H1 (cell line): Measurements from ENCODE around the gene ASPA. TPM values are rescaled to one million over a fixed set of nuclear protein-coding genes. Genes with fewer than 3 reads are reported as not detected.

ENCODE experiments used
- CTCF ChIA-PET: fragments of 300-600 bp; sonication (Branson Sonifier 250); formaldehyde crosslinking; loops from one replicate; lab custom pipeline; 2021; ENCODE audit not compliant: partially characterized antibody; lab: Charles Lee
- POLR2A ChIA-PET: fragments of 300-600 bp; sonication (Branson Sonifier 250); formaldehyde crosslinking; loops from one replicate; lab custom pipeline; 2021; ENCODE audit warnings: inconsistent platforms; ENCODE audit not compliant: partially characterized antibody; lab: Charles Lee
- DNase-seq, 2 experiments: peaks; one replicate each; pipeline versions ENCODE4 v3.0.0 to v3.0.0-alpha.2; 2010 to 2022; ENCODE audit warnings: low spot score in 2 of 2, low read depth in 1 of 2, mixed read lengths in 1 of 2
- FAIRE-seq: peaks from 2 replicates; lab custom pipeline; 2011; peaks lifted over from hg19 to GRCh38; lab: Jason Lieb, UNC
- H2AFZ ChIP-seq: 2 replicates; pipeline ENCODE4 v1.8.1; 2012; ENCODE audit warnings: low read length, inconsistent platforms
- H2AK5ac ChIP-seq: 2 replicates; pipeline ENCODE4 v1.6.1; 2013; ENCODE audit warnings: low read depth, low read length
- H2BK120ac ChIP-seq: replicated peaks from 2 replicates; pipeline ENCODE3; 2013; ENCODE audit warnings: low read depth, low read length, inconsistent platforms
- H2BK12ac ChIP-seq: 2 replicates; pipeline ENCODE4 v1.6.1; 2013; ENCODE audit warnings: low read depth, low read length
- H2BK15ac ChIP-seq: 2 replicates; pipeline ENCODE4 v1.6.1; 2013; ENCODE audit warnings: low read length
- H2BK20ac ChIP-seq: 2 replicates; pipeline ENCODE4 v1.6.1; 2013; ENCODE audit warnings: low read length
- H2BK5ac ChIP-seq: 2 replicates; pipeline ENCODE4 v1.6.1; 2013; ENCODE audit warnings: low read depth, low read length
- H3K14ac ChIP-seq: 2 replicates; pipeline ENCODE4 v1.6.1; 2013; ENCODE audit warnings: inconsistent platforms; ENCODE audit not compliant: insufficient read length
- H3K18ac ChIP-seq: 2 replicates; pipeline ENCODE4 v1.6.1; 2013; ENCODE audit warnings: low read length; ENCODE audit errors: extremely low read depth
- H3K23ac ChIP-seq: 2 replicates; pipeline ENCODE4 v1.6.1; 2013; ENCODE audit warnings: inconsistent platforms; ENCODE audit not compliant: insufficient read length
- H3K23me2 ChIP-seq: 2 replicates; pipeline ENCODE4 v1.6.1; 2013; ENCODE audit warnings: low read depth, low read length
- H3K27ac ChIP-seq: 2 replicates; pipeline ENCODE4 v1.6.1; 2011; ENCODE audit warnings: low read depth, low read length, inconsistent platforms
- H3K27me3 ChIP-seq, 4 experiments: replicated peaks in 1 of 4; 1 replicate in 1 of 4; 2 replicates in 3 of 4; pipeline versions ENCODE4 v1.6.1 to v1.8.1; 2011 to 2013; ENCODE audit warnings: low read length in 3 of 4, mild to moderate bottlenecking in 3 of 4, inconsistent platforms in 2 of 4, mixed read lengths in 2 of 4, moderate library complexity in 1 of 4; ENCODE audit not compliant: control insufficient read depth in 3 of 4, insufficient read depth in 3 of 4; ENCODE audit errors: extremely low read depth in 1 of 4
- H3K36me3 ChIP-seq, 4 experiments: 2 replicates each; pipeline versions ENCODE4 v1.6.1 to v1.8.1; 2011 to 2013; ENCODE audit warnings: mild to moderate bottlenecking in 4 of 4, low read length in 3 of 4, moderate library complexity in 2 of 4, control low read depth in 1 of 4, inconsistent platforms in 1 of 4; ENCODE audit not compliant: insufficient read depth in 4 of 4, control insufficient read depth in 2 of 4
- H3K4ac ChIP-seq: replicated peaks from 2 replicates; pipeline ENCODE3; 2013; ENCODE audit warnings: low read length, low read depth, mixed read lengths, inconsistent platforms; ENCODE audit not compliant: insufficient read length
- H3K4me1 ChIP-seq, 4 experiments: replicated peaks in 1 of 4; 1 replicate in 1 of 4; 2 replicates in 3 of 4; pipeline versions ENCODE4 v1.6.1 to v1.8.1; 2011 to 2013; ENCODE audit warnings: low read length in 3 of 4, inconsistent platforms in 2 of 4, mixed read lengths in 1 of 4; ENCODE audit not compliant: insufficient read depth in 4 of 4, control insufficient read depth in 3 of 4
- H3K4me2 ChIP-seq, 2 experiments: 2 replicates each; pipeline versions ENCODE4 v1.6.1 to v1.8.1; 2011 to 2013; ENCODE audit warnings: low read depth in 2 of 2, low read length in 2 of 2, control low read depth in 1 of 2, inconsistent platforms in 1 of 2, mild to moderate bottlenecking in 1 of 2; ENCODE audit not compliant: insufficient read depth in 1 of 2
- H3K4me3 ChIP-seq, 4 experiments: fragments of 200-600, 300-600 bp in 1 of 4; sonication (generic), shearing (Covaris generic), sonication (Bioruptor Twin) in 1 of 4; 2 replicates each; pipeline versions ENCODE4 v1.5.1 to v1.8.1; 2011 to 2016; ENCODE audit warnings: low read length in 4 of 4, low read depth in 3 of 4, control low read depth in 2 of 4, inconsistent platforms in 2 of 4, mild to moderate bottlenecking in 2 of 4, mixed read lengths in 1 of 4, moderate library complexity in 1 of 4; ENCODE audit not compliant: insufficient read depth in 2 of 4; ENCODE audit errors: extremely low read depth in 1 of 4
- H3K56ac ChIP-seq: replicated peaks from 2 replicates; pipeline ENCODE3; 2013; ENCODE audit warnings: low read depth, mild to moderate bottlenecking, mixed read lengths, low read length, inconsistent platforms; ENCODE audit not compliant: insufficient read length
- H3K79me1 ChIP-seq: 2 replicates; pipeline ENCODE4 v1.6.1; 2013; ENCODE audit warnings: low read depth, low read length, control low read depth
- H3K79me2 ChIP-seq, 2 experiments: 2 replicates each; pipeline versions ENCODE4 v1.6.1 to v1.8.1; 2012 to 2013; ENCODE audit warnings: low read length in 2 of 2, mild to moderate bottlenecking in 2 of 2, inconsistent platforms in 1 of 2; ENCODE audit not compliant: insufficient read depth in 2 of 2, control insufficient read depth in 1 of 2
- H3K9ac ChIP-seq, 4 experiments: replicated peaks in 1 of 4; 1 replicate in 1 of 4; 2 replicates in 3 of 4; pipeline versions ENCODE4 v1.6.1 to v1.8.1; 2011 to 2013; ENCODE audit warnings: low read depth in 3 of 4, low read length in 3 of 4, control low read depth in 2 of 4, mild to moderate bottlenecking in 2 of 4, moderate library complexity in 2 of 4, inconsistent platforms in 1 of 4; ENCODE audit errors: extremely low read depth in 1 of 4
- H3K9me3 ChIP-seq, 2 experiments: 2 replicates each; pipeline versions ENCODE4 v1.6.1 to v1.8.1; 2012 to 2013; ENCODE audit warnings: mild to moderate bottlenecking in 2 of 2, moderate library complexity in 2 of 2, control low read depth in 1 of 2, inconsistent platforms in 1 of 2, low read depth in 1 of 2, low read length in 1 of 2, mixed read lengths in 1 of 2; ENCODE audit not compliant: insufficient read depth in 2 of 2
- H4K20me1 ChIP-seq, 2 experiments: replicated peaks in 1 of 2; 2 replicates each; pipeline versions ENCODE3 to v1.8.1; 2011 to 2013; ENCODE audit warnings: inconsistent platforms in 2 of 2, low read length in 2 of 2, mild to moderate bottlenecking in 1 of 2; ENCODE audit not compliant: insufficient read depth in 2 of 2, control insufficient read depth in 1 of 2
- H4K5ac ChIP-seq: 2 replicates; pipeline ENCODE4 v1.6.1; 2013; ENCODE audit warnings: low read length, low read depth, mixed read lengths, inconsistent platforms; ENCODE audit not compliant: insufficient read length
- H4K8ac ChIP-seq: 2 replicates; pipeline ENCODE4 v1.8.0; 2013; ENCODE audit warnings: mild to moderate bottlenecking, moderate library complexity, low read length, inconsistent platforms; ENCODE audit not compliant: insufficient read depth; ENCODE audit errors: extremely low read depth
- H4K91ac ChIP-seq: replicated peaks from 2 replicates; pipeline ENCODE3; 2013; ENCODE audit warnings: low read length, mixed read lengths, inconsistent platforms; ENCODE audit not compliant: insufficient read length
- CHD2 ChIP-seq: IDR thresholded peaks from 2 replicates; pipeline ENCODE4 v1.6.1; 2012; ENCODE audit warnings: low read length, improper control_type of control experiment
- CTCF ChIP-seq, 3 experiments: IDR thresholded peaks; 1 replicate in 2 of 3; 2 replicates in 1 of 3; pipeline versions ENCODE4 v1.5.1 to v1.6.1; 2011; ENCODE audit warnings: low read length in 3 of 3, mild to moderate bottlenecking in 3 of 3, inconsistent platforms in 2 of 3, low read depth in 1 of 3, moderate library complexity in 1 of 3; ENCODE audit not compliant: insufficient read depth in 1 of 3; ENCODE audit errors: control extremely low read depth in 1 of 3
- E2F6 ChIP-seq: IDR thresholded peaks from 2 replicates; pipeline ENCODE4 v1.6.1; 2012; ENCODE audit warnings: inconsistent platforms
- MAX ChIP-seq: IDR thresholded peaks from 2 replicates; pipeline ENCODE4 v1.6.1; 2012; ENCODE audit warnings: inconsistent platforms
- RAD21 ChIP-seq, 2 experiments: IDR thresholded peaks in 1 of 2; conservative IDR thresholded peaks in 1 of 2; 2 replicates each; pipeline ENCODE4 v1.6.1; 2011; ENCODE audit warnings: low read depth in 2 of 2, low read length in 2 of 2, improper control_type of control experiment in 1 of 2, inconsistent platforms in 1 of 2, mild to moderate bottlenecking in 1 of 2, moderate library complexity in 1 of 2
- RXRA ChIP-seq: IDR thresholded peaks from 2 replicates; pipeline ENCODE4 v1.6.1; 2011; ENCODE audit warnings: low read depth, mild to moderate bottlenecking, low read length, moderate library complexity; ENCODE audit not compliant: insufficient read depth
- WGBS, 2 experiments: shearing (Covaris generic) in 1 of 2; methylation state at CpG; one replicate each; pipeline versions ENCODE4 v1.1.6 to v1.1.7; 2013 to 2015; ENCODE audit warnings: low lambda C conversion rate in 2 of 2, mixed read lengths in 2 of 2, inconsistent platforms in 1 of 2, low coverage in 1 of 2, missing lambda C conversion rate in 1 of 2; ENCODE audit not compliant: insufficient replicate concordance in 2 of 2, insufficient coverage in 1 of 2, insufficient read length in 1 of 2; ENCODE audit errors: extremely low coverage in 1 of 2, missing lambda C conversion rate in 1 of 2; 5-methylcytosine and 5-hydroxymethylcytosine counted together
- polyA plus RNA-seq, 7 experiments: library from polyadenylated mRNA; depleted of rRNA in 3 of 7; stranded (reverse) in 5 of 7; unstranded in 2 of 7; fragments of >200 nt in 5 of 7; fragments of 200-250 nt in 2 of 7; gene quantifications; 1 replicate in 5 of 7; 2 replicates in 1 of 7; 4 replicates in 1 of 7; pipeline versions ENCODE4 v1.2.1 to v1.2.3, GENCODE V29; 2011 to 2013; ENCODE audit warnings: missing spikeins in 2 of 7, mixed read lengths in 2 of 7
- total RNA-seq: library from RNA; stranded (reverse); fragmentation: NEBNext Ultra II Directional; extraction: Animal tissue kit (Norgen Biotek cat#: 25700); gene quantifications from 2 replicates; pipeline ENCODE4 v1.2.1, GENCODE V29; 2021

ASPA gene
- total and polyA plus RNA-seq, 2 of the 8 experiments (the other 6 are each of a cell fraction or from before 2014, with no cell fraction given), result 0.03 TPM; not detected in 1

GRCh38 chr17:3551189-3551588 is 75.4 kb downstream of the ASPA start:
- H3K4me2 ChIP-seq, result no peak overlapping the region
- no peak overlapping the region for H2AFZ ChIP-seq
- H2BK12ac ChIP-seq, result no peak overlapping the region
- no peak overlapping the region for H2BK20ac ChIP-seq
- no peaks in the 10 kb centered on the region for H3K36me3 ChIP-seq
- H2BK15ac ChIP-seq, result no peak overlapping the region
- no peak overlapping the region for H4K91ac ChIP-seq
- no peak overlapping the region for H3K23ac ChIP-seq
- no peak overlapping the region for H3K4ac ChIP-seq
- H3K9me3 ChIP-seq, result no peaks in the 10 kb centered on the region
- H3K79me1 ChIP-seq, result no peaks in the 10 kb centered on the region
- H2BK120ac ChIP-seq, result no peak overlapping the region
- H3K14ac ChIP-seq, result no peak overlapping the region
- TF ChIP-seq CHD2 (no peak), MAX (peak; percentile 85), RXRA (no peak), RAD21 (IDR thresholded peaks at IDR 0.05 in 1 of 2, conservative IDR thresholded peaks at IDR 0.05 in 1 of 2; ENCODE audit: low read depth in 2 of 2, low read length in 2 of 2) (peak in 1 of 2 experiments; percentile 30; a peak in 1 of 4 replicates), E2F6 (peak; percentile 60), CTCF (IDR thresholded peaks at IDR 0.05; ENCODE audit: control extremely low read depth in 1 of 3, insufficient read depth in 1 of 3, low read depth in 1 of 3, low read length in 3 of 3) (peak in 2 of 3 experiments; percentile 44 to 48; a peak in 2 of 4 replicates)
- POLR2A ChIA-PET, result no interaction called here
- H3K4me1 ChIP-seq, result no peaks in the 10 kb centered on the region
- no peaks in the 10 kb centered on the region for H3K79me2 ChIP-seq
- FAIRE-seq (no peak), DNase-seq (no peak)
- H3K4me3 ChIP-seq, result no peak overlapping the region
- H3K56ac ChIP-seq, result no peak overlapping the region
- H3K27ac ChIP-seq, result no peak overlapping the region
- H4K20me1 ChIP-seq, result peaks cover 0 to 4% of the 10 kb centered on the region in 2 experiments
- no peak overlapping the region for H4K5ac ChIP-seq
- peaks cover 7% of the 10 kb centered on the region; the same call in 1 of the 2 replicates for H3K23me2 ChIP-seq
- H3K18ac ChIP-seq, result no peak overlapping the region
- 90% methylated on average over 6 of the region's 6 CpGs; no CpG with 5 or more reads in 1 of the 2 experiments for WGBS, 2 experiments
- no peak overlapping the region for H2AK5ac ChIP-seq
- CTCF ChIA-PET, result interaction anchor here (0.6 to 2.2 kb wide), 9 partner anchors 10 to 765 kb away, joined by 3 to 6 read pairs (median 5); no protein-coding TSS in a partner anchor
- no peak overlapping the region for H4K8ac ChIP-seq
- no peak overlapping the region for H2BK5ac ChIP-seq
- H3K9ac ChIP-seq, result no peak overlapping the region
- no peaks in the 10 kb centered on the region for H3K27me3 ChIP-seq
